ENCODE measurements around the gene SYS1.

Gene SYS1

DNA sequence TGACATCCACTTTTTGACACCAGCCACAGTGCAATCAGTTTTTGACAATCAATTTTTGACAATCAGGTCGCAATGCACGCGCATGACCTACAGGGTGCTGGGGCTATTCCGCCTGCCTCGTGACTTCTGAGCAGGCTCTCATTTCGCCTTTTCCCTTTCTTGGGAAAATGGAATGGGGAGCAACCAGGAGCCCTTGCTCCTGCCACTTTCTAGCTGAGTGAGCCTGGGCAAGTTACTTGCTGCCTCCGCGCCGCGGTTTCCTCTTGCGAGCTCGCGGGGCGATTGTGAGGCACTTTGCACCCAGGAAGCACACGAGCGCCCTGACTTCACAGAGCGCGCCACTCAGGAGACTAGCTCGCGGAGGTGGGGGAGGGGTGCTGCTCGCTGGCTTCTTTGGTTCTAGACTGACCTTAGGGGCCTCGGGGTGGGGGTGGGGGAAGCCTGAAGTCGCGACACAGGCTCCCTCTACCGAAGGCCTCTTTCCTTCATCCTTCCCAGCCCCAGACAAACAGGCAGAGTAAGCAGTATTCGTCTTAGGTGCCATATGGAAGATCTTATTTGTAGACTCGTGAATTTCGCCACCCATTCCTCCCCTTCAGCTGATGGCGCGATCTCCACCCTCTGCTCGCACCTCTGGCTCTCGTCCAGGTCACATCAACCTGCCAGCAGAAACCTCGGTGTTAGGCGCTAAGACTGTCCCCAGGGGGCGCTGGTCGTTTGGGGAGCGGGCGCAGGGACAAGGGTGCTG, 10.6 kb downstream of the SYS1 start:
- CTCF ChIA-PET: interaction anchor here (0.9 to 22.0 kb wide), 44 partner anchors 8 to 440 kb away, joined by 3 to 488 read pairs (median 5); partner anchors contain the start of genes PIGT and SYS1
- POLR2A ChIA-PET: interaction anchor here (0.5 to 0.6 kb wide), 2 partner anchors 10 to 39 kb away, joined by 4 to 5 read pairs; no protein-coding TSS in a partner anchor
- TF ChIP-seq, protein P1, sequence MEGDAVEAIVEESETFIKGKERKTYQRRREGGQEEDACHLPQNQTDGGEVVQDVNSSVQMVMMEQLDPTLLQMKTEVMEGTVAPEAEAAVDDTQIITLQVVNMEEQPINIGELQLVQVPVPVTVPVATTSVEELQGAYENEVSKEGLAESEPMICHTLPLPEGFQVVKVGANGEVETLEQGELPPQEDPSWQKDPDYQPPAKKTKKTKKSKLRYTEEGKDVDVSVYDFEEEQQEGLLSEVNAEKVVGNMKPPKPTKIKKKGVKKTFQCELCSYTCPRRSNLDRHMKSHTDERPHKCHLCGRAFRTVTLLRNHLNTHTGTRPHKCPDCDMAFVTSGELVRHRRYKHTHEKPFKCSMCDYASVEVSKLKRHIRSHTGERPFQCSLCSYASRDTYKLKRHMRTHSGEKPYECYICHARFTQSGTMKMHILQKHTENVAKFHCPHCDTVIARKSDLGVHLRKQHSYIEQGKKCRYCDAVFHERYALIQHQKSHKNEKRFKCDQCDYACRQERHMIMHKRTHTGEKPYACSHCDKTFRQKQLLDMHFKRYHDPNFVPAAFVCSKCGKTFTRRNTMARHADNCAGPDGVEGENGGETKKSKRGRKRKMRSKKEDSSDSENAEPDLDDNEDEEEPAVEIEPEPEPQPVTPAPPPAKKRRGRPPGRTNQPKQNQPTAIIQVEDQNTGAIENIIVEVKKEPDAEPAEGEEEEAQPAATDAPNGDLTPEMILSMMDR (IDR thresholded peaks at IDR 0.05; ENCODE audit: control extremely low read depth, extremely low read depth, low read depth, missing control alignments): peak; percentile 93
- peak; percentile 84 for DNase-seq (ENCODE audit: extremely low spot score)

DNA sequence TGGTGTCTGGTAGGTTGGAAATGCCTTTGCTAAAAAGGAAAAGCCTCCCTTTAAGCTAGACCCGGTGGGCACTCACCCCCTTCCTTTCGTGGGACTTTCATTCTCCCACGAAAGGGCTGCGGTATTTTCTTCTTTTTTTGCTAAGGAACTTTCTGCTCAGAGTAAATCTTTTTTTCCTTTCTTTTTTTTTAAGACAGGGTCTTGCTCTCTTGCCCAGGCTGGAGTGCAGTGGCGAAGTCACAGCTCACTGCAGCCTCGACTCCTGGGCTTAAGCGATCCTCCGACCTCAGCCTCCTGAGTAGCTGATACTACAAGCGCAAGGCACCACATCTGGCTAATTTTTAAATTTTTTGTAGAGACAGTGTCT, 11.1 kb downstream of the SYS1 start:
- TF ChIP-seq, protein P1 (IDR thresholded peaks at IDR 0.05; ENCODE audit: control extremely low read depth, extremely low read depth, low read depth, missing control alignments): no peak
- POLR2A ChIA-PET: interaction anchor here (0.5 to 0.6 kb wide), 2 partner anchors 10 to 38 kb away, joined by 4 to 5 read pairs; no protein-coding TSS in a partner anchor
- no peak for DNase-seq (ENCODE audit: extremely low spot score)
- CTCF ChIA-PET: interaction anchor here (0.9 to 22.0 kb wide), 44 partner anchors 9 to 439 kb away, joined by 3 to 488 read pairs (median 5); partner anchors contain the start of genes PIGT and SYS1

DNA sequence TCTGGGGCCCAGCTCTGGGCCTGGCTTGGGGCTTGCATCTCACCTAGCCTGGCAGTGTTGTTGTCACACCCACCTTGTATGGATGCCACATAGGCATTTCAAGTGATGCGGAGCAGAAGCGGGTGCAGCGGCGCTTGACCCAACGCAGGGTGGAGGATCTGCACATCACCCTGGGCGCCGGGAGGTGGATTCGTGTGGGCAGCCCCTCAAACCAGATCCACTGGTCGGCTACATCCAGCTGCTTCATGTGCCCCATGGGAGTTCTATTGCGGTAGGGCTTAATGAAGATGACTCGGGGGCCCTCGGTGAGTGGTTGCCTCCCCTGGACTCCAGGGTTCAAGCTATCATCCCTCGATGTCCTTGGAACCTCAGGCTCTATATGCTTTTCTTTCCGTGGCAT, 12.0 kb downstream of the SYS1 start:
- ChIA-PET CTCF (interaction anchor here (1.3 to 22.0 kb wide), 13 partner anchors 8 to 396 kb away, joined by 3 to 488 read pairs (median 22); partner anchors contain the start of genes PIGT and SYS1), POLR2A (no interaction called here)
- no peak for DNase-seq (ENCODE audit: extremely low spot score)
- TF ChIP-seq, protein P1 (IDR thresholded peaks at IDR 0.05; ENCODE audit: control extremely low read depth, extremely low read depth, low read depth, missing control alignments): no peak

DNA sequence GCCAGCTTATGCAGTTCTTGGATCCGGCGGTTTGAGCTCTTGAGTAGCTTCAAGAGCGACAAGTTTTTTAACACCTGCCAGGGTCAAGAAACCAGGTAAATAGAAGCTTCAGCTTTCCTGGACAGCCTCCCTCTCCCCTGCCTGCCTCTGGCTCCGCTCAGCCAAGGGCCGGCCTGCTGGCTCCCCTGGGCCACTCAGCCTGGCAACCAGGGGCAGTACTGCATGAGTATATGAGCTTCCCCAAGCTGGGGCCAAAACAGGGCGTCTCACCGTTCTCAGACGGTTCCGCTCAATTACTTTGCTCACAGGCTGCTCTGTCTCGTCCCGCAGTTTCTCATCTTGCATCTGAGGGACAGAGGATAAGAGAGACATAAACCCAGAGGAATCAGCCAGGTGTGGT, 14.3 kb downstream of the SYS1 start:
- CTCF ChIA-PET: interaction anchor here (0.9 to 22.0 kb wide), 7 partner anchors 16 to 393 kb away, joined by 3 to 488 read pairs (median 6); partner anchors contain the start of gene SYS1
- DNase-seq (ENCODE audit: extremely low spot score): no peak
- TF ChIP-seq, protein P1 (IDR thresholded peaks at IDR 0.05; ENCODE audit: control extremely low read depth, extremely low read depth, low read depth, missing control alignments): no peak
- POLR2A ChIA-PET: interaction anchor here (1.1 kb wide), 1 partner anchor 9 kb away, joined by 4 read pairs; no protein-coding TSS in a partner anchor

DNA sequence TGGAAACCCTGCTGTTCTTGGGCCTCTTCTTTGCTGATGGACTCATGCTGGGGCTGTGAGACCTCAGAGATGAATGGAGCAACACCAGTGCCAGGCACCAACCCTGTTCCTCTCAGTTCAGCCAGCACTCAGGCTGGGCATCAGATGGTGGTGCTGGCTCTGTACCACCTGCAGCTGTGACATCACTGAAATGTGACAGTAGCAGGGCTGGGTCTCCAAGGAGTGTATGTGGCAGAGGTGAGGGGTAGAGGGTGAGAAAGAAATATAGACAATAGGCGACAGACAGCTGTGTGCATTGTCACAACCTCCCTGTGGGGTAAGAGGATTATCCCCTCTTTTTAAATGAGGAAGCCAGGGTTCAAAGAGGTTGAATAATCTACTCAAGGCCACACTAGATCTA, 15.2 kb downstream of the SYS1 start, which contains the start of gene TP53TG5:
Gene TP53TG5 (minus strand): TSS at position 135 of the 400 bp plus-strand sequence. CDS start 89 bp downstream, at position 46.
- TF ChIP-seq, protein P1 (IDR thresholded peaks at IDR 0.05; ENCODE audit: control extremely low read depth, extremely low read depth, low read depth, missing control alignments): no peak
- CTCF ChIA-PET: interaction anchor here (1.4 to 22.0 kb wide), 4 partner anchors 10 to 392 kb away, joined by 3 to 488 read pairs (median 6); no protein-coding TSS in a partner anchor
- POLR2A ChIA-PET: no interaction called here
- no peak for DNase-seq (ENCODE audit: extremely low spot score)

DNA sequence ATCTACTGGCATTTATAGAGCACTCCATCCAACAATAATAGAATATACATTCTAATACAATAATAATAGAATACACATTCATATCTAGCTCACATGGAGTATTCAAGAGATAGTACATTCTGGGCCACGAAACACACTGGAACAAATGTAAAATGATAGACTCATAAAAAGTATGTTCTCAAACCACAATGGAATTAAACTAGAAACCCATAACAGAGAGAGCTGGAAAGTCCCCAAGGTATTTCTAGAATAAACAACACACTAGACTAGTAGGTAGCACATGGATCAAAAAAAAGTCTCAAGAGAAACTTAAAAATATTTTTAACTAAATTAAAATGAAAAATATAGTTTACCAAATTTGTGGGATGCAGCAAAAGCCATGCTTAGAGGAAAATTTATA, 24.3 kb downstream of the SYS1 start:
- ChIA-PET CTCF (interaction anchor here (0.9 to 3.4 kb wide), 5 partner anchors 9 to 50 kb away, joined by 3 to 30 read pairs (median 6); partner anchors contain the start of gene SYS1), POLR2A (no interaction called here)
- TF ChIP-seq, protein P1 (IDR thresholded peaks at IDR 0.05; ENCODE audit: control extremely low read depth, extremely low read depth, low read depth, missing control alignments): no peak
- no peak for DNase-seq (ENCODE audit: extremely low spot score)
